ENCODE data around the gene CMIP. TPM values are rescaled to one million over a fixed set of nuclear protein-coding genes. Genes with fewer than 3 reads are reported as not detected.
A peak's percentile ranks its signal among the peaks of the same experiment; 100 is the strongest.

The CMIP gene
- total RNA-seq, 1 donor from 2014 or later = 6.6 TPM

GRCh38 chr16:81592353-81592866 lies 147.8 kb downstream of the CMIP start:
- Mint-ChIP-seq H3K9me3 (no peaks in the 10 kb centered on the region), H3K27ac (peak overlapping the region; percentile 63), H3K36me3 (peaks cover 3% of the 10 kb centered on the region), H3K4me3 (no peak overlapping the region), H3K27me3 (ENCODE audit: insufficient read depth, low read depth) (peaks cover 6% of the 10 kb centered on the region), H3K4me1 (peaks cover 16% of the 10 kb centered on the region)
- TF ChIP-seq EZH2phosphoT487 (IDR thresholded peaks at IDR 0.05) (no peak), CTCF (IDR thresholded peaks at IDR 0.05) (no peak), EZH2 (IDR thresholded peaks at IDR 0.05) (no peak)
- Histone ChIP-seq H3K4me3 (no peak overlapping the region), H3K27me3 (no peaks in the 10 kb centered on the region), H3K9ac (no peak overlapping the region), H3K4me1 (peaks cover 5% of the 10 kb centered on the region), H2AFZ (replicated peaks) (no peak overlapping the region), H3K9me3 (ENCODE audit: low read depth) (no peaks in the 10 kb centered on the region), H3K79me2 (ENCODE audit: low read depth) (peaks cover 10% of the 10 kb centered on the region), H4K20me1 (ENCODE audit: low read depth) (peaks cover 49% of the 10 kb centered on the region), H3K36me3 (no peaks in the 10 kb centered on the region), H3K27ac (no peak overlapping the region), H3K4me2 (no peak overlapping the region), H3F3A (ENCODE audit: low read depth) (no peaks in the 10 kb centered on the region)
- no peak for DNase-seq (ENCODE audit: low spot score)

- H3K27me3 Mint-ChIP-seq (ENCODE audit: insufficient read depth, low read depth) = peaks cover 6% of the 10 kb centered on the region
- H3K36me3 Mint-ChIP-seq = peaks cover 6% of the 10 kb centered on the region
- no peak overlapping the region for H3K27ac ChIP-seq
- no peak overlapping the region for H3K27ac Mint-ChIP-seq
- TF ChIP-seq EZH2phosphoT487 (IDR thresholded peaks at IDR 0.05) (no peak), EZH2 (IDR thresholded peaks at IDR 0.05) (no peak)
- peaks cover 16% of the 10 kb centered on the region for H3K4me1 Mint-ChIP-seq
- H2AFZ ChIP-seq (replicated peaks) = no peak overlapping the region
- peaks cover 19% of the 10 kb centered on the region for H3K79me2 ChIP-seq (ENCODE audit: low read depth)
- H3K36me3 ChIP-seq = no peaks in the 10 kb centered on the region
- no peak for DNase-seq (ENCODE audit: low spot score)
- H3F3A ChIP-seq (ENCODE audit: low read depth) = no peaks in the 10 kb centered on the region
- no peaks in the 10 kb centered on the region for H3K9me3 Mint-ChIP-seq
- H3K4me3 ChIP-seq = no peak overlapping the region
- peaks cover 39% of the 10 kb centered on the region for H4K20me1 ChIP-seq (ENCODE audit: low read depth)
- H3K9me3 ChIP-seq (ENCODE audit: low read depth) = no peaks in the 10 kb centered on the region
- no peaks in the 10 kb centered on the region for H3K27me3 ChIP-seq
- no peak overlapping the region for H3K9ac ChIP-seq
- no peak overlapping the region for H3K4me2 ChIP-seq
- H3K4me3 Mint-ChIP-seq = no peak overlapping the region
- no peaks in the 10 kb centered on the region for H3K4me1 ChIP-seq
Measured at GRCh38 chr16:81593481-81593880, 148.9 kb downstream of the CMIP start.

GRCh38 chr16:81595629-81596292 lies 151.2 kb downstream of the CMIP start:
- no peaks in the 10 kb centered on the region for H3K27me3 ChIP-seq
- H3K4me3 ChIP-seq = no peak overlapping the region
- H3K4me2 ChIP-seq = no peak overlapping the region
- H3K27ac ChIP-seq = no peak overlapping the region
- Mint-ChIP-seq H3K4me1 (peaks cover 23% of the 10 kb centered on the region), H3K27me3 (ENCODE audit: insufficient read depth, low read depth) (peaks cover 11% of the 10 kb centered on the region), H3K27ac (no peak overlapping the region), H3K9me3 (no peaks in the 10 kb centered on the region), H3K4me3 (no peak overlapping the region), H3K36me3 (peaks cover 3% of the 10 kb centered on the region)
- no peaks in the 10 kb centered on the region for H3F3A ChIP-seq (ENCODE audit: low read depth)
- no peaks in the 10 kb centered on the region for H3K4me1 ChIP-seq
- no peak overlapping the region for H3K9ac ChIP-seq
- no peaks in the 10 kb centered on the region for H3K9me3 ChIP-seq (ENCODE audit: low read depth)
- no peak overlapping the region for H2AFZ ChIP-seq (replicated peaks)
- DNase-seq (ENCODE audit: low spot score) = no peak
- no peak for TF ChIP-seq CTCF (IDR thresholded peaks at IDR 0.05)
- no peak for TF ChIP-seq EZH2 (IDR thresholded peaks at IDR 0.05)
- TF ChIP-seq EZH2phosphoT487 (IDR thresholded peaks at IDR 0.05) = no peak
- H3K79me2 ChIP-seq (ENCODE audit: low read depth) = peaks cover 18% of the 10 kb centered on the region
- peaks cover 37% of the 10 kb centered on the region for H4K20me1 ChIP-seq (ENCODE audit: low read depth)
- H3K36me3 ChIP-seq = no peaks in the 10 kb centered on the region

GRCh38 chr16:81597079-81597658 lies 152.6 kb downstream of the CMIP start:
- TF ChIP-seq EZH2phosphoT487 (IDR thresholded peaks at IDR 0.05) (no peak), EZH2 (IDR thresholded peaks at IDR 0.05) (no peak), CTCF (IDR thresholded peaks at IDR 0.05) (no peak)
- no peak overlapping the region for H3K4me3 Mint-ChIP-seq
- peaks cover 3% of the 10 kb centered on the region for H3K36me3 Mint-ChIP-seq
- no peak overlapping the region for H3K27ac Mint-ChIP-seq
- H3K4me1 ChIP-seq = no peaks in the 10 kb centered on the region
- H3K27me3 Mint-ChIP-seq (ENCODE audit: insufficient read depth, low read depth) = peaks cover 11% of the 10 kb centered on the region
- no peaks in the 10 kb centered on the region for H3K36me3 ChIP-seq
- no peaks in the 10 kb centered on the region for H3K9me3 Mint-ChIP-seq
- no peak overlapping the region for H3K27ac ChIP-seq
- no peaks in the 10 kb centered on the region for H3F3A ChIP-seq (ENCODE audit: low read depth)
- H2AFZ ChIP-seq (replicated peaks) = no peak overlapping the region
- no peak for DNase-seq (ENCODE audit: low spot score)
- H4K20me1 ChIP-seq (ENCODE audit: low read depth) = peaks cover 34% of the 10 kb centered on the region
- H3K79me2 ChIP-seq (ENCODE audit: low read depth) = peaks cover 22% of the 10 kb centered on the region
- no peak overlapping the region for H3K4me2 ChIP-seq
- no peaks in the 10 kb centered on the region for H3K9me3 ChIP-seq (ENCODE audit: low read depth)
- H3K4me1 Mint-ChIP-seq = peaks cover 31% of the 10 kb centered on the region
- no peak overlapping the region for H3K4me3 ChIP-seq
- no peak overlapping the region for H3K9ac ChIP-seq
- no peaks in the 10 kb centered on the region for H3K27me3 ChIP-seq

Data from neural progenitor cell (in vitro differentiated cells).